Stomach (tissue), 9 donors: ENCODE data around the gene C2orf92. TPM values are rescaled to one million over a fixed set of nuclear protein-coding genes. Genes with fewer than 3 reads are reported as not detected.

Experiments used
- DNase-seq, 2 donors: peaks; one replicate each; pipeline versions ENCODE4 v3.0.0 to v3.0.0-alpha.2; 2013 to 2019
- H3K27ac ChIP-seq, 5 donors: fragments of 200-600 bp in 4 of 5; sonication (generic) in 4 of 5; one replicate each; pipeline ENCODE4 v1.5.1; 2013 to 2019; ENCODE audit warnings: mild to moderate bottlenecking in 1 of 5, moderate library complexity in 1 of 5
- H3K27me3 ChIP-seq, 3 donors: fragments of 200-600 bp; sonication (generic); one replicate each; pipeline ENCODE4 v1.5.1; 2017 to 2019; ENCODE audit warnings: mixed run types in 1 of 3
- H3K36me3 ChIP-seq, 4 donors: fragments of 200-600 bp; sonication (generic); 1 replicate in 3 of 4; 2 replicates in 1 of 4; pipeline ENCODE4 v1.5.1; 2016 to 2019
- H3K4me1 ChIP-seq, 4 donors: fragments of 200-600 bp; sonication (generic); one replicate each; pipeline ENCODE4 v1.5.1; 2016 to 2019
- H3K4me3 ChIP-seq, 4 donors: fragments of 200-600 bp; sonication (generic) in 3 of 4; one replicate each; pipeline ENCODE4 v1.5.1; 2016 to 2019; ENCODE audit warnings: mild to moderate bottlenecking in 1 of 4
- H3K9me3 ChIP-seq, 4 donors: fragments of 200-600 bp; sonication (generic); one replicate each; pipeline ENCODE4 v1.5.1; 2016 to 2019
- CTCF ChIP-seq, 7 experiments: fragments of 450-650 bp in 4 of 7; fragments of 200-600 bp in 3 of 7; sonication (generic) in 3 of 7; IDR thresholded peaks; one replicate each; pipeline ENCODE4 v1.5.1; 2016 to 2019; ENCODE audit warnings: antibody characterized with exemption in 7 of 7, control low read depth in 2 of 7, mild to moderate bottlenecking in 1 of 7
- EP300 ChIP-seq: sonication (generic); formaldehyde crosslinking; IDR thresholded peaks from one replicate; pipeline ENCODE4 v1.6.1; 2017; ENCODE audit warnings: antibody characterized with exemption
- POLR2A ChIP-seq, 4 donors: fragments of 450-650 bp; IDR thresholded peaks; one replicate each; pipeline ENCODE4 v1.6.1; 2016; ENCODE audit warnings: antibody characterized with exemption in 4 of 4, control low read depth in 2 of 4, mild to moderate bottlenecking in 1 of 4, moderate library complexity in 1 of 4
- POLR2AphosphoS5 ChIP-seq, 3 donors: sonication (generic); formaldehyde crosslinking; IDR thresholded peaks; one replicate each; pipeline ENCODE4 v1.6.1; 2016; ENCODE audit warnings: antibody characterized with exemption in 3 of 3
- WGBS, 5 donors: extraction: QIAGEN DNeasy Blood & Tissue Kit in 3 of 5; methylation state at CpG; one replicate each; pipeline versions ENCODE4 v1.1.5 to v1.1.7; 2013 to 2018; 5-methylcytosine and 5-hydroxymethylcytosine counted together
- intact Hi-C: fragments of 100-400 bp; cut with DNase I; formaldehyde crosslinking; loops from one replicate; pipeline ENCODE4 v1.15.1; 2023; ENCODE audit warnings: low total_unique reads
- polyA plus RNA-seq, 3 donors: library from polyadenylated mRNA; stranded (reverse); fragments of 200-250 nt; gene quantifications; one replicate each; pipeline ENCODE4 v1.2.3, GENCODE V29; 2013
- total RNA-seq, 5 donors: library from RNA; depleted of rRNA; stranded (reverse); fragments of >200 nt; gene quantifications; one replicate each; pipeline versions ENCODE4 v1.1.0 to v1.2.3, GENCODE V29; 2014 to 2016
- donor health status: healthy with polysubstance abuse.
- donor health status: Bipolar disorder and iron deficiency.
- donor health status: healthy.

Gene C2orf92
- total and polyA plus RNA-seq, 8 donors = 2.3 to 35.3 (median 6.0) TPM; not detected in 2

- Histone ChIP-seq H3K9me3 (no peaks in the 10 kb centered on the region), H3K4me3 (no peak overlapping the region), H3K27ac (no peak overlapping the region), H3K27me3 (no peaks in the 10 kb centered on the region), H3K4me1 (peaks cover 0 to 5% (median 2%) of the 10 kb centered on the region in 4 donors), H3K36me3 (no peaks in the 10 kb centered on the region)
- DNase-seq = no peak
- intact Hi-C loops = loop anchor here (10.0 kb wide), 1 partner anchor 99 kb away; no protein-coding TSS in a partner anchor
- TF ChIP-seq EP300 (no peak), POLR2A (IDR thresholded peaks at IDR 0.05) (no peak), CTCF (IDR thresholded peaks at IDR 0.05) (no peak), POLR2AphosphoS5 (IDR thresholded peaks at IDR 0.05) (no peak)
These were observed 24.0 kb downstream of the C2orf92 start for GRCh38 chr2:97693476-97693875.

- Histone ChIP-seq H3K9me3 (no peaks in the 10 kb centered on the region), H3K27me3 (no peaks in the 10 kb centered on the region), H3K27ac (no peak overlapping the region), H3K4me1 (peaks cover 0 to 5% (median 2%) of the 10 kb centered on the region in 4 donors), H3K36me3 (no peaks in the 10 kb centered on the region), H3K4me3 (no peak overlapping the region)
- intact Hi-C loops = loop anchor here (10.0 kb wide), 1 partner anchor 101 kb away; no protein-coding TSS in a partner anchor
- 84 to 92% (median 87%) methylated on average over 5 of the region's 5 CpGs for WGBS, 5 donors
- TF ChIP-seq POLR2A (IDR thresholded peaks at IDR 0.05) = no peak
- no peak for TF ChIP-seq EP300
- TF ChIP-seq POLR2AphosphoS5 (IDR thresholded peaks at IDR 0.05) = no peak
- DNase-seq = no peak
These were observed 26.2 kb downstream of the C2orf92 start for GRCh38 chr2:97695744-97696143.

- H3K36me3 ChIP-seq = no peaks in the 10 kb centered on the region
- H3K27ac ChIP-seq = peak overlapping the region in 1 of 5 donors; percentile 7
- TF ChIP-seq EP300 = no peak
- TF ChIP-seq CTCF (IDR thresholded peaks at IDR 0.05) = peak in 6 of 7 experiments; percentile 88 to 98 (median 94)
- TF ChIP-seq POLR2AphosphoS5 (IDR thresholded peaks at IDR 0.05) = peak in 2 of 3 donors; percentile 20 to 54
- no peak for TF ChIP-seq POLR2A (IDR thresholded peaks at IDR 0.05)
- H3K4me1 ChIP-seq = peaks cover 0 to 5% (median 2%) of the 10 kb centered on the region in 4 donors
- intact Hi-C loops = loop anchor here (10.0 kb wide), 1 partner anchor 103 kb away; no protein-coding TSS in a partner anchor
- no peaks in the 10 kb centered on the region for H3K9me3 ChIP-seq
- no peak overlapping the region for H3K4me3 ChIP-seq
- H3K27me3 ChIP-seq = no peaks in the 10 kb centered on the region
- peak; percentile 94 to 95 for DNase-seq
- 25 to 30% (median 27%) methylated on average over 14 of the region's 14 CpGs for WGBS, 5 donors
These were observed 28.0 kb downstream of the C2orf92 start for GRCh38 chr2:97697252-97698235.

GRCh38 chr2:97698530-97698929 lies 29.0 kb downstream of the C2orf92 start:
- Histone ChIP-seq H3K4me3 (no peak overlapping the region), H3K27ac (no peak overlapping the region), H3K9me3 (no peaks in the 10 kb centered on the region), H3K27me3 (no peaks in the 10 kb centered on the region), H3K36me3 (no peaks in the 10 kb centered on the region), H3K4me1 (peaks cover 0 to 5% (median 2%) of the 10 kb centered on the region in 4 donors)
- DNase-seq = no peak
- intact Hi-C loops = loop anchor here (10.0 kb wide), 1 partner anchor 104 kb away; no protein-coding TSS in a partner anchor
- WGBS, 5 donors = 81 to 87% (median 85%) methylated on average over 4 of the region's 4 CpGs
- TF ChIP-seq EP300 (no peak), CTCF (IDR thresholded peaks at IDR 0.05) (no peak), POLR2A (IDR thresholded peaks at IDR 0.05) (no peak), POLR2AphosphoS5 (IDR thresholded peaks at IDR 0.05) (no peak)
